ENCODE measurements around the gene ZNF692.

ZNF692 gene

DNA sequence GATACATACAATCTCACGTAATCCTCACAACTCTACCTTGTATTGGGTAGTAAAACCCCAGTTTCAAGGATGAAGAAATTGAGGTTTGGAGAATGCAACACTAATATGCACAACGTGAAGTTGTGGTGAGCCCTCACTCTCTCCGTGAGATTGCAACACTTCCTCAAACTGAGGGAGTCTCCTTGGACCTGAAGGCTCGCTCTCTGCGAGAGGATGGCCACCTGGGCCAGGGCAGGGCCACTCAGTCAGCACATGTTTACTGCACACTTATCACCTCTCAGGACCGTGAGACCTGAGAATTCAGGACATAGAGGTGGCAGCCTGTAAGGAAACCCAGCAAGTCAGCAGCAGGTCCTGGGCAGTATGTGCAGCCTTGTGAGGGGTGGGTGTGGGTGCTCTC, 41.8 kb downstream of the ZNF692 start:
- TF ChIP-seq GATA2 (IDR thresholded peaks at IDR 0.05; ENCODE audit: low read depth, low read length) (no peak), GATA3 (IDR thresholded peaks at IDR 0.05; ENCODE audit: low read depth, low read length) (no peak)

DNA sequence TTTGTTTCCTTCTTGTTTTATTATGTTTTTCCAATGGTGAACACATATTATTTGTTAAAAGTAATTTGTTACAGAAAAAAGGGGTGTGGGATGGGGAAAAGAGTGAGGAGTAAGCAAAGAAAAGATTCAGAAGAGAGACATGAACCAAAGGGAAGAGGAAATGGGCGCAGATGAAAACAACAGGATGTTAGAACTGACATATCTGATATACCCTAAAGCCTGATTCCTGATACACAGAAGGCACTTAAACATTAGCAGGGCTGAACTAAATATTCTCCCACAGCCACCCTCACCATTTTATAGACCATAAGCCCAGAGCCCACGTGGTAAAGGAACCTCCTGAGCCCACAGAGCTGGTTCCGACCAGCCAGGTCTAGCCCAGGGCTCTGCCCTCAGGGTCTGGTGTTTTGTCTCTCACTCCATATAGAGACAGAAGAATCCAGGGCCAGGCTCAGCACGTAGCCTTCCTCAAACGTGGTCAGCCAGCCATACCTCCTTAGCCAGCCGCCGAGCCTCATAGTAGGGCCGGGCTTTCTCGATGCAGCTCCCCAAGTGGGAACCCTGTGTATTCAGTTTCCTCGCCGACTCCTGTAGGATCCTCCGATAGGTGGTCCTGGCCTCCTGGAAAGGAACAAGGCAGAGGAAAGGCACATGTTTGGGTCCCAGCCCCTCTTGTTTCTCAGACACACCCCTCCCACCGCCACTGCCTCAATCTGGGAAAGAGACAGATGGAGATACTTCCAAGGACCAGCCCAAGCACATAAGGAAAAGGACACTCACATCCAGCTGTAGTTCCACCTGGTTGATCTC, 42.6 kb downstream of the ZNF692 start:
- no peak for TF ChIP-seq GATA3 (IDR thresholded peaks at IDR 0.05; ENCODE audit: low read depth, low read length)
- no peak for TF ChIP-seq GATA2 (IDR thresholded peaks at IDR 0.05; ENCODE audit: low read depth, low read length)

DNA sequence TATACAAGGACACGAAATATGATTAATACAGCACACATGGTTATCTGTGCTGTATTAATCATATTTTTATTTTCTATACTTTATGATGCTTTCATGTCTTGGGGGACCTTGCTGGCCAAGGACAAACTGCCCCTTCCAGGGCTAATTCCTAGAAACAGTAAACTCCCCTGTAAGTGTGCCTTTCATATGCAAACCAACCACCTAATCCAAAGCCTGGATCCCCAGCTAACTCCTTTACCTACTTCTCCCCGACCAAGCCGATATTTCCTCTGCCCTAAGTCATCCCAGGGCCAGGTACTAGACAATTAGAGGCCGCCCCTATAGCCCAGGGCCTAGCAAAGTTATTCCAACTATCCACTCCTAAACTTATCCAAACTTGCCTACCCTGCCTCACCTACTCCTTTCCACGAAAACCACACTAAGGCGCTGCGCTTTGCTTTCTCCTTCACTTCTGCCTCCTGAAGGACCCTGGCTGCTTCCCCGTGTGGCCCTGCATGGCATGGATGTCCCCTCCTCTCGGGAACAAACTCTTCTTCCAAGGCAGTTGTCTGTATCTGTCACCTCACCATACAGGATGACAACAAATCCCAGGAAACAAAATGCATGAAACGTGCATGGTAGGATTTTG, 43.4 kb downstream of the ZNF692 start:
- TF ChIP-seq GATA3 (IDR thresholded peaks at IDR 0.05; ENCODE audit: low read depth, low read length) (no peak), GATA2 (IDR thresholded peaks at IDR 0.05; ENCODE audit: low read depth, low read length) (no peak)

DNA sequence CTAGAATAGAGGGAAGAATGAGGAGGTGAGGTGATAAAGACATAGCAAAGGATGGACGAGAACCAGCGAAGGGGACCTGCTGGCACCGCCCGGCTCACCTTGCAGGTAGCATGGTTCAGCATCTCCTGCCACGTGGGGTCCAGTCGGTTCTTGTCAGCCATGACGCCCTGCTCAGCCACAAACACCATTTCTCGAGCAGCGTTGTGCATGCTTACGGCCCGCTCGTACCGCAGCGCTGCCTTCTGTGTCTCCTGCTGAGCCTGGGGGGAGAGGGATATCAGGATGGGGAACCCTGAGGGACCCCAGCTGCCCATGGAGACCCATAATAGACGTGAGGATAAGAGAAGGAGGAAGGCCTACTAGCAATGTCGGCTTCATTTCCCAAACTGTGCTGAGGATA, 44.5 kb downstream of the ZNF692 start:
- TF ChIP-seq GATA3 (IDR thresholded peaks at IDR 0.05; ENCODE audit: low read depth, low read length) (no peak), GATA2 (IDR thresholded peaks at IDR 0.05; ENCODE audit: low read depth, low read length) (no peak)

DNA sequence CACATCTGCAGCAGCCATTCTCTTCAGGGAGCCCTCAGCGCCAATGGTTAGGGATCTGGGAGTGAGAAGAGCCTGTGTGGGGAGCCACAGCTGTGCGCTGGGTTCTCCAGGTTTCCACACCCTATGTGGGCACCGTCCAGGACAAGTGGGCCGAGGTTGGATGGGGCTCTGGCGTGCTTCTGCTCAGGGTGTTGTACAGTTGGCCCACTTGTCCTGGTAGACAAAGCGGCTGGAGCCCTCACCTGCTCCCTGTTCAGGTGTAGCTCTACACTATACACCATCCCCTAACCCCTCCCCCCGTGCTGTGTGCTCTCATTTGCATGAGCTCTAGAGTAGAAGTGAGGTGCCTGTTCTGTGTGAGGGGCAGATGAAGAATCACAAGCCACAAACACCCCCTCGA, 45.3 kb downstream of the ZNF692 start:
- TF ChIP-seq GATA3 (IDR thresholded peaks at IDR 0.05; ENCODE audit: low read depth, low read length): no peak
- TF ChIP-seq GATA2 (IDR thresholded peaks at IDR 0.05; ENCODE audit: low read depth, low read length): no peak

DNA sequence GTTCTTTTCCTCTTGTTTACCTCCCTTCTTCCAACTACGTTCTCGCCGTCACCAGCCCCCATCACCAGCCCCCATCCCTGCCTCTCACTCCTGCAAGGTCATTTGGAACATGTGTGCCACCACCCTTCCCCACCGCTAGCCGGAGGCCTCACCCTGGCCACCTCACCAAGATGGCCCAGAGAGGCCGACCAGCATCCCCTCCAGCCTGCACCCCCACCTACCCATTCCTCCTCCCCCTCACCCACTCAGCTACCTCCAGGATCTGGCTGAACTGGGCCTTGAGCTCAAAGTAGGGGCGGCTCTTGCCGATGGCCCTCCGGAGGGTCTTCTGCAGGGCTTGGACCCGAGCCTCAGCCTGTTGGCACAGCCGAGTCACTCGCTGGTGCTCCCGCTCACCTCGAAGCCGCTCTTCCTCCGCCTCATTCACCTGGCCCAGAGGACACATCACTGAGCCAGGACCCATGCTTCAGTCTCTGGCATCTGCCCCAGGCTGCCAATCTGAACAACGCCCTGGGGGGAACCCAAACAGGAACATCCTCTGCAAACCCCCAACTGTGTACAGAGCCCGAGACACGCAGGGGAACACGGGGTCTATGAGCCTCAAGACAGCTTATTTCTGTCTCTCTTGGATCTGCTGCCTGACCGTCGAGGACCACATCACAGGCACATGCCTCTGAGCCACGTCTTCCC, 46.0 kb downstream of the ZNF692 start:
- TF ChIP-seq GATA3 (IDR thresholded peaks at IDR 0.05; ENCODE audit: low read depth, low read length) (no peak), GATA2 (IDR thresholded peaks at IDR 0.05; ENCODE audit: low read depth, low read length) (no peak)

DNA sequence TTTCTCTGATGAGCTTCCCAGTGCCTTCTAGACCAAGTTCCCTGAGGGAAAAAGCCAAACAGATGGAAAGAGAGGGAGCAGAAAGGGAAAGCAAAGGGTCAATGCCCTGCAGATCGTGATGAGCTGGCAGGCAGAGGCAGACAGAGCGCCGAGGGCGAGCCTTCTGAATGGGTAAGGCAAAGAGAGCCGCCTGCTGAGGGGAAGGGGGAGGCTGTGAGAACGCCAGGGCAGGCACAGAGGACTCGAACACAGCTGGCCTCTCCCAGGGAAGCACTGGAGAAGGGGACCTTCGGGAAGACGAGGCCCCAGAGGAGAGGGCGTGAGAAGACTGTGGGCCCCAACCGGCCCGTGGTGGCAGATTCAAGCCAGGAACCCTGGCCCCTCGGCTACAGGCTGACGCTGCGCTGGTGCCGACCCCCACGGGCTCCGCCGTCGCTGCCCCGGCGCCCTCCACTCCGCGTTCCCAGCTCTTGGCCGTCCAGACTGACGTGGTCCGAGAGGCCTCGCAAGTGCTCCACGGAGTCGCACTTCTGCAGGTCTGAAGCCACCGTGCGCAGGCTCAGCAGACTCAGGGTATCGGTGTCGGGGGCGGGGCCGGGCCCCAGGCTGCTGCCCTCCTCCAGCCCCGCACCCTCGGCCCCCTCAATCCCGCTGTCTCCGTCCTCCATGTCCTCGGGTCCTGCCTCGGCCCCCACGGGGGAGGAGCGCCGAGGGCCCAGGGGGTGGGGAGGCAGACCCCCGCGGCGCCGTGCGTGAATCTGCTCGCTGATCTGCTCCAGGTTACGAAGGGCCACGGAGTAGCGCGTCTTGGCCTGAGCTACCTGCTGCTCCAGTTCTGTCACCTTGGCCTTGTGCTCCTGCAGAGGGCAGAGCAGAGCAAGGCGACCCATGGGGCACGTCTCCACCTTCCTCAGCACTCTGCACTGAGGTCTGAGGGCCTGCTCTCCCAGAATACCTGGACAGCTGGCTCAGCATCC, 47.1 kb downstream of the ZNF692 start:
- TF ChIP-seq GATA2 (IDR thresholded peaks at IDR 0.05; ENCODE audit: low read depth, low read length): no peak
- TF ChIP-seq GATA3 (IDR thresholded peaks at IDR 0.05; ENCODE audit: low read depth, low read length): no peak

DNA sequence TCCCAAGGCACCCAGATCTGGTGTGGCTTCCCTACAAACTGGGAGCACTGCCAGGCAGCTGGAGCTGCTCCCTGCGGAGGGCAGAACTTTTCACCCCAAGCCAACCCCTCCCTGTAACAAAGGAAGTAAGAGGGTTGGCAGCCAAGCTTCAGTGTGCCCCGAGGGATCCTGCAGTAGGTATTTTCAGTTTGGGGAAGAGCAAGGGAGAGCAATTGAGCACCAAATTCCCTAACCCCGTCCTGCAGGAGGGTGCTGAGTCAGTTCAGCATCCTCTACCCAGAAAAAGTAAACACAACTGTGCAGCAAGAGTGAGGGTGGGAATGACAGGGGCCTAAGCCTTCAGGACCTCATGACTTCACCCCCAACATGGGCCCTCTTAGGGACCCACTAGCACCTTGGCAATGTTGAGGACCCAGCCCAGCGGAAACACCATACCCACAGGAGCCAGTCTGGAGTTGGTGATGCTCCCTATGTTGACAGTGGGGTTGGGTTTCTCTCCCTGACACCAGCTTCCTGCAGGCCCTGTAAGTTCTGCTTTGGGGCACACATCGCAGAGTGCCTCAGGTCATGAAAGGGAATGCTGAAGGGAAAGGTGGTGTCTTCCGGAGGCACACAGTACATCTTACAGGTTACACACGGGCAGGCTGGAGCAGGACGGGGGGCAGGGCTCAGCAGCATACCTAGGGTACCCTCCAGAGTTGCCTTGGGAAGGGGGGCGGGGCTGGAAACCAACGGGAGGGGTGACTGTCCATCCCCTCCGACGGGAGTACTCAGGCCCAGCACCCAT, 48.0 kb downstream of the ZNF692 start:
- TF ChIP-seq GATA3 (IDR thresholded peaks at IDR 0.05; ENCODE audit: low read depth, low read length) (no peak), GATA2 (IDR thresholded peaks at IDR 0.05; ENCODE audit: low read depth, low read length) (no peak)

DNA sequence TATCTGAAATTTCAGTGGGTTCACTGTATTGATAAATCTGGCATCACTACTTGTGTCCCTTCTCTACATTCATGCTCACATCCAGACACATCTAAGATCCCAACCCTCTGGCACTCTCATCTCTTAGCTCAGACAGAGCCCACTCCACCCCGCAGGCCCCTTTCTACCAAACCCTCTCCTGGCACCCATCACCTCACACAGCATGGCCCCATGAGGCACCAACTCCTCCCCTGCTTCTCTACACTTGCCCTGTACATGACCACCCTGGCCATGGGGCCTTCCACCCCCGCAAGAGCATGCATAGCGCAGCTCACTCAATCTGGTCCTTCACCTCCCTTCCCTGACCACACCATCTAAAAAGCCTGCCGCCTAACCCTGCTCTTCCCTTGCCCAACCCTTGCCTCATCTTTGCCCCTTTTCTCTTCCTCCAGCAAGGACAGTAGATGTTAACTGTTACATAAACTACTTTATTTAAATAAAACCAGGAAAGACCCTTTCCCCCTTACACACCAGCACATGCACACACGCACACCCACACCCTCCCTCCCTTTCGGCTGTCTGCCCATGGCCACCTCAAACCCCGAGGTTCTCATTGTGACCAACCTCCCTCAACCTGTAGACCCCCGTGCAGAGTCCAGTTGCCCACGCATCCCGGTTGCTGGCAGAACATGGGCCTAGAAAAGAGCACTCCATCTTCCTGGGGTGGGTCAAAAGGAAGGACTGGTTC, 48.7 kb downstream of the ZNF692 start:
- TF ChIP-seq GATA3 (IDR thresholded peaks at IDR 0.05; ENCODE audit: low read depth, low read length): no peak
- no peak for TF ChIP-seq GATA2 (IDR thresholded peaks at IDR 0.05; ENCODE audit: low read depth, low read length)

DNA sequence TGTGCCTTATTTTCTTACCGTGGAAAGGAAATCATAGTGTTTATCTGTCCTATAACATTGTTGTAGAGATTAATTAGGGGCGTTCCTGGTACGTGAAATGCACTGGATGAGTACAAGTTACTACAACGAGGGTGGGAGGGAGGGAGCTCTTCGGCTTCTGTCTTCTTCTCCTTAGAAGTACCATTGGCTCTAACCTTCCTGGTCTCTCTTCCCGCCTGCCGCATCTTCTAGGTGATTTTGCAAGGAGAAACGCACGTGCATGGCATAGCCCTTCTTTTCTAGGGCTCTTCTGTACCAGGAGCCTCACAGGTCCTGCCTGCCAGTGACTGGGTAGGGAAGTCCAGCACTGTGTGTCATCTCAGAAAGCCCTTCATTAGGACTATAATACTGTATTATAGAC, 50.0 kb downstream of the ZNF692 start:
- TF ChIP-seq GATA3 (IDR thresholded peaks at IDR 0.05; ENCODE audit: low read depth, low read length) (no peak), GATA2 (IDR thresholded peaks at IDR 0.05; ENCODE audit: low read depth, low read length) (no peak)

DNA sequence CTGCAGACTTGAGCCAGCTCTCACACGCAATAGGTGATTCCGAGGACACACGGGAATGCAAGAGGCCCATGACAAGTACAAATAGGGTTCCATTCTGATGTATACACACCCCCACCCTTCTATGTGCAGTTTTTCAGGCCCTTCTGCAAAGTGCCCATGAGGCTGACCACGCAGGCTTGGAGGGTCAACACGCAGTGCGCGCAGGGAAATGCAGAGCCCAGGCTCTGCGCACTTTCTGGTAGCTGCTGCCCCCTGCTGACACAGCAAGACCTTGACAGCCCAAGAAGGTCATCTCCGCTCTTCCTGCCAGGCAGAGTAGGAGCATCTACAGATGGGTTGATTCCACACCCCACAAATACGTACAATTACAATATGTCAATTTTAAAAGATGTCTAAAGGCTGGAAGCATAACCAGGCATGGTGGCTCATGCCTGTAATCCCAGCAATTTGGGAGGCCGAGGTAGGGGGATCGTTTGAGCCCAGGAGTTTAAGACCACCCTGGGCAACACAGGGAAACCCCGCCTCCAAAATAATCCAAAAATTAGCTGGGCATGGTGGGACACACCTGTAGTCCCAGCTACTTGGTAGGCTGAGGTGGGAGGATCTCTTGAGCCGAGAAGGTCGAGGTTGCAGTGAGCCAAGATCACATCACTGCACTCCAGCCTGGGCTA, 51.7 kb downstream of the ZNF692 start:
- TF ChIP-seq GATA2 (IDR thresholded peaks at IDR 0.05; ENCODE audit: low read depth, low read length): no peak
- no peak for TF ChIP-seq GATA3 (IDR thresholded peaks at IDR 0.05; ENCODE audit: low read depth, low read length)

DNA sequence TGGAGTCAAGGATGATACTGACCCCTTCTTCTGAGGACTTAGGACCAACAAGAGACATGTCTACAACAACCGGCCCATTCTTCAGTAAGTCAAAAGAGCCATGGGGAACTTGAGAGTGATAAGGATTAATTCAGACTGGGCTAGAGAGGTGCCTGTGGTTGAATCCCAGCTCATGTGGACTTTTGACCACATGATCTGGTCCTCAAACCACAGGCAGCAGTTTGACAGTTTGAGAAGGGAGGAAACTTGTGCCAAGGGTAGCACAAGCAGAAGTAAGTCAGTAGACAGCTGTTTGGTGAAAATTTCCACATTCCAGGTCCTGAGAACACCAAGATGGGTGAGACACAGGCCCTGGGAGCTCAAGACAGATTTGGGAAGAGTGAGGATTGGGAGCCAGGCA, 53.0 kb downstream of the ZNF692 start:
- TF ChIP-seq GATA2 (IDR thresholded peaks at IDR 0.05; ENCODE audit: low read depth, low read length): no peak

Data from SH-SY5Y (cell line).